Globus pallidus (tissue), 1 donor: ENCODE results near the gene RPL7L1.
"Not testable (repeated sequence)": the region's sequence is repeated elsewhere in the genome, so short reads cannot be mapped to it uniquely, and the experiment has no call there.

Experiments
- DNase-seq: peaks from one replicate; pipeline ENCODE4 v3.0.0-alpha.2; 2015; ENCODE audit warnings: low spot score

Gene RPL7L1

GRCh38 chr6:42891199-42891722 lies 11.8 kb downstream of the RPL7L1 start:
- DNase-seq: no peak

- DNase-seq: not testable (repeated sequence)
Observed at GRCh38 chr6:42894041-42894828, 14.8 kb downstream of the RPL7L1 start.

- DNase-seq: no peak
Observed at GRCh38 chr6:42896178-42896719, 16.8 kb downstream of the RPL7L1 start.

GRCh38 chr6:42898891-42899361 lies 19.5 kb downstream of the RPL7L1 start:
- DNase-seq: peak; percentile 67

- DNase-seq: no peak
Observed at GRCh38 chr6:42899871-42900270, 20.5 kb downstream of the RPL7L1 start.

GRCh38 chr6:42901538-42901957 lies 22.1 kb downstream of the RPL7L1 start:
- peak; percentile 78 for DNase-seq

GRCh38 chr6:42902429-42903263 lies 23.2 kb downstream of the RPL7L1 start:
- DNase-seq: not testable (repeated sequence)

GRCh38 chr6:42904467-42904866 lies 25.1 kb downstream of the RPL7L1 start:
- DNase-seq: no peak

GRCh38 chr6:42907336-42907735 lies 27.9 kb downstream of the RPL7L1 start:
- DNase-seq: no peak

GRCh38 chr6:42909835-42910234 lies 30.4 kb downstream of the RPL7L1 start:
- DNase-seq: no peak

- DNase-seq: no peak
Observed at GRCh38 chr6:42911171-42912021, 32.0 kb downstream of the RPL7L1 start.

- DNase-seq: no peak
Observed at GRCh38 chr6:42914546-42914945, 35.1 kb downstream of the RPL7L1 start.

- no peak for DNase-seq
Observed at GRCh38 chr6:42915732-42916131, 36.3 kb downstream of the RPL7L1 start, which contains the start of gene PTCRA. TSS of gene PTCRA (plus strand) at chr6:42916053. CDS start at chr6:42916070, 17 bp downstream.

GRCh38 chr6:42916288-42916687 lies 36.9 kb downstream of the RPL7L1 start:
- no peak for DNase-seq

GRCh38 chr6:42921801-42922200 lies 42.4 kb downstream of the RPL7L1 start:
- no peak for DNase-seq

GRCh38 chr6:42923666-42924065 lies 44.2 kb downstream of the RPL7L1 start:
- DNase-seq: no peak

GRCh38 chr6:42925248-42925857 lies 45.9 kb downstream of the RPL7L1 start:
- no peak for DNase-seq

- DNase-seq: peak; percentile 95
Observed at GRCh38 chr6:42928986-42929820, 49.8 kb downstream of the RPL7L1 start, which contains the start of gene CNPY3. TSS of gene CNPY3 (plus strand) at chr6:42929480. CDS start at chr6:42929571, 91 bp downstream.

- peak; percentile 64 for DNase-seq
Observed at GRCh38 chr6:42929821-42930360, 50.5 kb downstream of the RPL7L1 start.

- no peak for DNase-seq
Observed at GRCh38 chr6:42932412-42932811, 53.0 kb downstream of the RPL7L1 start.
